Pancreas (tissue), 10 donors: ENCODE measurements around the gene GDPD2. TPM values are rescaled to one million over a fixed set of nuclear protein-coding genes. Genes with fewer than 3 reads are reported as not detected.

ENCODE experiments used
- ATAC-seq, 4 donors: fragments of 200-7000 bp; cut with Tn5 transposase; one replicate each; pipeline versions ENCODE4 v1.8.0 to v1.9.1; 2020; ENCODE audit warnings: mild to moderate bottlenecking in 4 of 4, moderate library complexity in 4 of 4
- DNase-seq, 6 donors: peaks; one replicate each; pipeline ENCODE4 v3.0.0-alpha.2; 2020
- FAIRE-seq: peaks from 2 replicates; lab custom pipeline; 2012; peaks lifted over from hg19 to GRCh38; lab: Jason Lieb, UNC
- H3K27ac ChIP-seq, 4 donors: fragments of 200-600 bp; sonication (generic); 1 replicate in 3 of 4; 2 replicates in 1 of 4; pipeline versions ENCODE4 v1.5.0 to v1.8.0; 2020
- H3K27me3 ChIP-seq, 4 donors: fragments of 200-600 bp; one replicate each; pipeline ENCODE4 v1.8.0; 2021
- H3K36me3 ChIP-seq, 3 donors: fragments of 200-600 bp; sonication (generic) in 1 of 3; one replicate each; pipeline versions ENCODE4 v1.5.0 to v1.8.0; 2020 to 2021
- H3K4me1 ChIP-seq, 3 donors: fragments of 200-600 bp; one replicate each; pipeline ENCODE4 v1.8.0; 2021
- H3K4me3 ChIP-seq, 4 donors: fragments of 200-600 bp; sonication (generic) in 2 of 4; one replicate each; pipeline versions ENCODE4 v1.5.0 to v1.8.0; 2020 to 2021
- H3K9me3 ChIP-seq, 4 donors: fragments of 200-600 bp; one replicate each; pipeline ENCODE4 v1.8.0; 2021
- CTCF ChIP-seq, 4 donors: fragments of 200-600 bp; sonication (generic) in 3 of 4; IDR thresholded peaks; one replicate each; pipeline versions ENCODE4 v1.5.0 to v1.8.0; 2021; ENCODE audit warnings: antibody characterized with exemption in 4 of 4
- WGBS, 2 donors: extraction: QIAGEN DNeasy Blood & Tissue Kit; methylation state at CpG; one replicate each; pipeline ENCODE4 v1.1.7; 2013; 5-methylcytosine and 5-hydroxymethylcytosine counted together
- intact Hi-C, 3 donors: fragments of 100-400 bp; cut with DNase I; formaldehyde crosslinking; loops; one replicate each; pipeline versions ENCODE4 v1.11.1 to v1.14.2; 2022
- polyA plus RNA-seq, 2 donors: library from polyadenylated mRNA; stranded (reverse); fragments of 200-250 nt; gene quantifications; one replicate each; pipeline ENCODE4 v1.2.3, GENCODE V29; 2013
- total RNA-seq, 6 donors: library from RNA; stranded (reverse); fragmentation: NEBNext Ultra II Directional in 4 of 6; extraction: Animal tissue kit (Norgen Biotek cat#: 25700) in 4 of 6; gene quantifications; one replicate each; pipeline versions ENCODE4 v1.2.1 to v1.2.4, GENCODE V29; 2021 to 2023
- donor health status: healthy with polysubstance abuse.
- donor health status: DM: no; HTN: no; CAD: no; lungs with moderate emphysema.
- donor health status: DM: no; HTN: no; CAD: no.
- donor health status: control.
- donor health status: control.
- donor health status: Bipolar disorder and iron deficiency.
- donor health status: DM: yes; HTN: yes; CAD: no.
- donor health status: DM: no; HTN: no; CAD: no.
- donor health status: DM: no; HTN: no; CAD: no.
- donor health status: DM: yes; HTN: yes; CAD: no.

Gene GDPD2
- total and polyA plus RNA-seq, 8 donors: not detected

GRCh38 chrX:70432936-70433847, 10.1 kb downstream of the GDPD2 start:
- no peak for DNase-seq
- Histone ChIP-seq H3K9me3 (no peaks in the 10 kb centered on the region), H3K4me3 (peak overlapping the region in 2 of 4 donors; percentile 36 to 54), H3K27ac (peak overlapping the region in 1 of 4 donors; percentile 73), H3K36me3 (no peaks in the 10 kb centered on the region), H3K4me1 (no peaks in the 10 kb centered on the region), H3K27me3 (peaks cover 0 to 6% (median 0%) of the 10 kb centered on the region in 4 donors)
- no peak for ATAC-seq
- WGBS, 2 donors: 54 to 61% methylated on average over 15 of the region's 15 CpGs
- FAIRE-seq: no peak
- TF ChIP-seq CTCF (IDR thresholded peaks at IDR 0.05): no peak
- intact Hi-C loops: no loop called here

GRCh38 chrX:70433848-70434351, 10.8 kb downstream of the GDPD2 start:
- TF ChIP-seq CTCF (IDR thresholded peaks at IDR 0.05): peak; percentile 51 to 63 (median 56)
- 0 to 21% methylated on average over 37 of the region's 37 CpGs for WGBS, 2 donors
- FAIRE-seq (no peak), ATAC-seq (peak; percentile 84 to 94 (median 90)), DNase-seq (peak; percentile 69 to 89 (median 78))
- peak overlapping the region; percentile 19 to 73 (median 49) for H3K27ac ChIP-seq
- H3K4me3 ChIP-seq: peak overlapping the region; percentile 30 to 54 (median 39)
- no peaks in the 10 kb centered on the region for H3K9me3 ChIP-seq
- no peaks in the 10 kb centered on the region for H3K36me3 ChIP-seq
- intact Hi-C loops: no loop called here
- H3K4me1 ChIP-seq: no peaks in the 10 kb centered on the region
- peaks cover 0 to 5% (median 0%) of the 10 kb centered on the region in 4 donors for H3K27me3 ChIP-seq

GRCh38 chrX:70434352-70434866, 11.3 kb downstream of the GDPD2 start:
- no peaks in the 10 kb centered on the region for H3K36me3 ChIP-seq
- peaks cover 0 to 3% (median 0%) of the 10 kb centered on the region in 4 donors for H3K27me3 ChIP-seq
- no peak for TF ChIP-seq CTCF (IDR thresholded peaks at IDR 0.05)
- DNase-seq (peak; percentile 81 to 91 (median 86)), FAIRE-seq (no peak), ATAC-seq (peak; percentile 89 to 94 (median 93))
- intact Hi-C loops: no loop called here
- H3K4me1 ChIP-seq: no peaks in the 10 kb centered on the region
- H3K9me3 ChIP-seq: no peaks in the 10 kb centered on the region
- H3K4me3 ChIP-seq: peak overlapping the region; percentile 30 to 54 (median 39)
- 0 to 35% methylated on average over 41 to 45 of the region's 45 CpGs for WGBS, 2 donors
- peak overlapping the region; percentile 19 to 73 (median 49) for H3K27ac ChIP-seq

- Histone ChIP-seq H3K27ac (no peak overlapping the region), H3K4me3 (peak overlapping the region; percentile 30 to 54 (median 39)), H3K27me3 (peaks cover 0 to 3% (median 0%) of the 10 kb centered on the region in 4 donors), H3K9me3 (no peaks in the 10 kb centered on the region), H3K4me1 (no peaks in the 10 kb centered on the region), H3K36me3 (no peaks in the 10 kb centered on the region)
- intact Hi-C loops: no loop called here
- ATAC-seq: no peak
- no peak for DNase-seq
- TF ChIP-seq CTCF (IDR thresholded peaks at IDR 0.05): no peak
- FAIRE-seq: no peak
- 43 to 56% methylated on average over 17 of the region's 17 CpGs for WGBS, 2 donors
These were observed 11.9 kb downstream of the GDPD2 start for GRCh38 chrX:70434914-70435586.
